Measurements from ENCODE around the gene EDN3. TPM values are rescaled to one million over a fixed set of nuclear protein-coding genes. Genes with fewer than 3 reads are reported as not detected.
"Not testable (repeated sequence)": the region's sequence is repeated elsewhere in the genome, so short reads cannot be mapped to it uniquely, and the experiment has no call there.

EDN3 gene
- total RNA-seq, 1 experiment from 2014 or later: not detected

- not testable (repeated sequence) for DNase-seq; H3K4me3 ChIP-seq (ENCODE audit: insufficient read depth, low read depth, low read length); H3K36me3 ChIP-seq (replicated peaks; ENCODE audit: control insufficient read depth, insufficient read depth, low read length); H3K27me3 ChIP-seq (ENCODE audit: control insufficient read depth, insufficient read depth, low read length)
Observed at GRCh38 chr20:59338444-59338843, 38.0 kb downstream of the EDN3 start.

GRCh38 chr20:59340201-59340885 lies 39.9 kb downstream of the EDN3 start:
- no peaks in the 10 kb centered on the region for H3K36me3 ChIP-seq (replicated peaks; ENCODE audit: control insufficient read depth, insufficient read depth, low read length)
- H3K4me3 ChIP-seq (ENCODE audit: insufficient read depth, low read depth, low read length): no peak overlapping the region
- no peaks in the 10 kb centered on the region; the same call in 1 of the 2 replicates for H3K27me3 ChIP-seq (ENCODE audit: control insufficient read depth, insufficient read depth, low read length)
- no peak for DNase-seq

- H3K4me3 ChIP-seq (ENCODE audit: insufficient read depth, low read depth, low read length); H3K27me3 ChIP-seq (ENCODE audit: control insufficient read depth, insufficient read depth, low read length); DNase-seq; H3K36me3 ChIP-seq (replicated peaks; ENCODE audit: control insufficient read depth, insufficient read depth, low read length): not testable (repeated sequence)
Observed at GRCh38 chr20:59341285-59342022, 41.0 kb downstream of the EDN3 start.

GRCh38 chr20:59342023-59342957 lies 41.9 kb downstream of the EDN3 start:
- H3K4me3 ChIP-seq (ENCODE audit: insufficient read depth, low read depth, low read length): no peak overlapping the region
- no peak for DNase-seq
- no peaks in the 10 kb centered on the region; the same call in 1 of the 2 replicates for H3K27me3 ChIP-seq (ENCODE audit: control insufficient read depth, insufficient read depth, low read length)

GRCh38 chr20:59346061-59346460 lies 45.6 kb downstream of the EDN3 start:
- Histone ChIP-seq H3K27me3 (ENCODE audit: control insufficient read depth, insufficient read depth, low read length) (no peaks in the 10 kb centered on the region; the same call in 1 of the 2 replicates), H3K36me3 (replicated peaks; ENCODE audit: control insufficient read depth, insufficient read depth, low read length) (no peaks in the 10 kb centered on the region), H3K4me3 (ENCODE audit: insufficient read depth, low read depth, low read length) (no peak overlapping the region)
- DNase-seq: no peak

More at GRCh38 chr20:59342023-59342957, 41.9 kb downstream of the EDN3 start:
- no peaks in the 10 kb centered on the region for H3K36me3 ChIP-seq (replicated peaks; ENCODE audit: control insufficient read depth, insufficient read depth, low read length)

GRCh38 chr20:59349277-59349676 lies 48.9 kb downstream of the EDN3 start:
- H3K27me3 ChIP-seq (ENCODE audit: control insufficient read depth, insufficient read depth, low read length): no peaks in the 10 kb centered on the region; the same call in 1 of the 2 replicates

GRCh38 chr20:59350330-59351156 lies 50.1 kb downstream of the EDN3 start:
- H3K27me3 ChIP-seq (ENCODE audit: control insufficient read depth, insufficient read depth, low read length): no peaks in the 10 kb centered on the region
- H3K4me3 ChIP-seq (ENCODE audit: insufficient read depth, low read depth, low read length): no peak overlapping the region

More at GRCh38 chr20:59349277-59349676, 48.9 kb downstream of the EDN3 start:
- DNase-seq: no peak
- Histone ChIP-seq H3K36me3 (replicated peaks; ENCODE audit: control insufficient read depth, insufficient read depth, low read length) (no peaks in the 10 kb centered on the region), H3K4me3 (ENCODE audit: insufficient read depth, low read depth, low read length) (no peak overlapping the region)

GRCh38 chr20:59351157-59352040 lies 51.0 kb downstream of the EDN3 start:
- no peaks in the 10 kb centered on the region for H3K27me3 ChIP-seq (ENCODE audit: control insufficient read depth, insufficient read depth, low read length)
- no peak for DNase-seq

More at GRCh38 chr20:59350330-59351156, 50.1 kb downstream of the EDN3 start:
- DNase-seq: no peak
- no peaks in the 10 kb centered on the region for H3K36me3 ChIP-seq (replicated peaks; ENCODE audit: control insufficient read depth, insufficient read depth, low read length)

GRCh38 chr20:59352541-59352940 lies 52.1 kb downstream of the EDN3 start:
- Histone ChIP-seq H3K36me3 (replicated peaks; ENCODE audit: control insufficient read depth, insufficient read depth, low read length) (no peaks in the 10 kb centered on the region), H3K4me3 (ENCODE audit: insufficient read depth, low read depth, low read length) (no peak overlapping the region), H3K27me3 (ENCODE audit: control insufficient read depth, insufficient read depth, low read length) (no peaks in the 10 kb centered on the region)
- DNase-seq: no peak

More at GRCh38 chr20:59351157-59352040, 51.0 kb downstream of the EDN3 start:
- Histone ChIP-seq H3K36me3 (replicated peaks; ENCODE audit: control insufficient read depth, insufficient read depth, low read length) (no peaks in the 10 kb centered on the region), H3K4me3 (ENCODE audit: insufficient read depth, low read depth, low read length) (no peak overlapping the region)

- Histone ChIP-seq H3K36me3 (replicated peaks; ENCODE audit: control insufficient read depth, insufficient read depth, low read length) (no peaks in the 10 kb centered on the region), H3K27me3 (ENCODE audit: control insufficient read depth, insufficient read depth, low read length) (no peaks in the 10 kb centered on the region), H3K4me3 (ENCODE audit: insufficient read depth, low read depth, low read length) (no peak overlapping the region)
- DNase-seq: no peak
Observed at GRCh38 chr20:59352990-59353389, 52.6 kb downstream of the EDN3 start.

GRCh38 chr20:59354460-59354859 lies 54.0 kb downstream of the EDN3 start:
- Histone ChIP-seq H3K36me3 (replicated peaks; ENCODE audit: control insufficient read depth, insufficient read depth, low read length) (no peaks in the 10 kb centered on the region), H3K4me3 (ENCODE audit: insufficient read depth, low read depth, low read length) (no peak overlapping the region), H3K27me3 (ENCODE audit: control insufficient read depth, insufficient read depth, low read length) (no peaks in the 10 kb centered on the region)
- DNase-seq: no peak

GRCh38 chr20:59355242-59355641 lies 54.8 kb downstream of the EDN3 start:
- Histone ChIP-seq H3K4me3 (ENCODE audit: insufficient read depth, low read depth, low read length) (no peak overlapping the region), H3K27me3 (ENCODE audit: control insufficient read depth, insufficient read depth, low read length) (no peaks in the 10 kb centered on the region), H3K36me3 (replicated peaks; ENCODE audit: control insufficient read depth, insufficient read depth, low read length) (no peaks in the 10 kb centered on the region)
- no peak for DNase-seq

- DNase-seq: no peak
- no peak overlapping the region for H3K4me3 ChIP-seq (ENCODE audit: insufficient read depth, low read depth, low read length)
- no peaks in the 10 kb centered on the region for H3K27me3 ChIP-seq (ENCODE audit: control insufficient read depth, insufficient read depth, low read length)
- no peaks in the 10 kb centered on the region for H3K36me3 ChIP-seq (replicated peaks; ENCODE audit: control insufficient read depth, insufficient read depth, low read length)
Observed at GRCh38 chr20:59356662-59357165, 56.3 kb downstream of the EDN3 start.

Data from H7 (cell line).